GM18870 (cell line): ENCODE results near the gene POLR2H.
A peak's percentile ranks its signal among the peaks of the same experiment; 100 is the strongest.

Experiments used
- ATAC-seq: cut with Tn5 transposase; IDR thresholded peaks from one replicate; pipeline ENCODE4 v1.9.1; 2021; ENCODE audit warnings: moderate library complexity; ENCODE audit not compliant: unreplicated experiment

The POLR2H gene

DNA sequence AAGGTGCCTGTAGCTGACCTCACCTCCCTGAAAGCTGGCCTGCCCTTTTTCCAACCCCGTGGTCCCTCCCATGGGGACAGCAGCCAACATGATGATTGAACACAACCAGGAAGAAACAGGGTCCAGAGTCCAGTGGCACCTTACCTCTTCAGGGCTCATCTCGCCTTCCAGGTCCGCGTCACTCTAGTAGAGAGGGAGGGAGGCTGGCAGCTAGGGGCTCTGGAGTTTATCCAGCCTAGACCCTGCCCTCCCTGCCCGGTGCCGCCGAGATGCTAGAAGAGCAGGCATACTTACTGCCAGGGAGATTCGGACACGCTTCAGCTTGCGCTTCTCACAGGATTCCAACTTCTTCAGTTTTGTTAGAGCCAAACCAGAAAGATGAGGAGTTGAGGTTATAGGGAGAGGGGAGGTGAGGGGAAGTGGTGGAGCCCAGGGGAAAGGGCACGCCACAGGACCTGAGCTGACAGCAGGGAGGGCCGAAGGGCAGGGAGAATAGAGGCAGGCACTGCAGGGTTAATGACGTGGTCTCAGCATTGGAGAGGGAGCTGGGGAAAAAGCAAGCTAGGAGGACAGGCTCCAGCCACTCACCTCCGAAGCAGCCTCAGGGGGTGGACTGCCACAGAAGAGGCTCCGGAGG is 9.2 kb upstream of the POLR2H start:
- no peak for ATAC-seq

DNA sequence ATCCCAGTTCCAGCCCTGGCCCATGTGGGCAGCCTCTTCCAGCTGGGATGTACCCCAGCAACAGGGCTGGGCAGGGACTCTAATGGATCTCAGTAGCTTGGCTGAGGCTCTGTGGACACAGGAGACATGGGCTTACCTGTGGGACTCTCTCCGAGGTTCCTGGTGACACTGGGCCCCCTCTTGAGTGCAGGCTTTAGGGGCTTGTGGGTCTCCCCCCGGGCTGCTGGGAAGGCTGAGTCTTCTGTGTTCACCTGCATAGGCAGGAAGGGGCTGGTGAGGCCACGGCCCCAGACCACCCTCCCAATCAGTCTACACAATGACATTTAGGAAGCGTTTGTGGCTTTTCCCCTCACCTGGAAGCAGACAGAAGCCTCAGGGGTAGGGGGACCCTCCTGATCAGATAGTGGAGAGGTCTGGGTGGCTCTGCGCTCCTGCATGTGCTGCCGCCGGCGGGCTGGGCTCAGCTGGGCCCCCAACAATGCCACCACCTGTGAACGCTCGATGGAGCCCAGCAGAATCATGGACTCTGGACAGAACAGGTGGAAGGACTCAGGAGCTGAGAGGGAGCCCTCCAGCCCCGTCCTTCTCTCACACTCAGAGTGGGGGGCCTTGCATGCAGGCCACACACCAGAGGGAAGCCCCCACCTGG is 8.5 kb upstream of the POLR2H start:
- ATAC-seq: no peak

DNA sequence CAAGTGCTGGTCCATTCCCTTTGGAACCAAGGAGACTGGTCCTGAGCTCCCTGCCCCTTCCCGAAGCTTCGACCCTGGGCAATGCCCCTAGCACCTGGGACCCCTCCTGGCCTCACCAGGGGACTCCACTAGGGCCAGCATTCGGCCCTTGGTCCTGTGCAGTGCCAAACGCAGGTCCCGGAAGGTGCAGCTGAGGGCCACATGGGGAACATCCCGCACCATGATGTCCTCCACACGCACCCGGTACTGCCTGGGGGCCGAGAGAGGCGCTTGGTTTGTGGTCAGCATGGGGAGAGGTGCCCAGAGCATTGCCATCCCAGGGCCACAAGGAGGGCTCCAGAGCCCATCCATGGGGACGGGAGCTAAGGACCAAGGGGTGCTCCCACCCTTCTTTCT is 8.0 kb upstream of the POLR2H start:
- no peak for ATAC-seq

DNA sequence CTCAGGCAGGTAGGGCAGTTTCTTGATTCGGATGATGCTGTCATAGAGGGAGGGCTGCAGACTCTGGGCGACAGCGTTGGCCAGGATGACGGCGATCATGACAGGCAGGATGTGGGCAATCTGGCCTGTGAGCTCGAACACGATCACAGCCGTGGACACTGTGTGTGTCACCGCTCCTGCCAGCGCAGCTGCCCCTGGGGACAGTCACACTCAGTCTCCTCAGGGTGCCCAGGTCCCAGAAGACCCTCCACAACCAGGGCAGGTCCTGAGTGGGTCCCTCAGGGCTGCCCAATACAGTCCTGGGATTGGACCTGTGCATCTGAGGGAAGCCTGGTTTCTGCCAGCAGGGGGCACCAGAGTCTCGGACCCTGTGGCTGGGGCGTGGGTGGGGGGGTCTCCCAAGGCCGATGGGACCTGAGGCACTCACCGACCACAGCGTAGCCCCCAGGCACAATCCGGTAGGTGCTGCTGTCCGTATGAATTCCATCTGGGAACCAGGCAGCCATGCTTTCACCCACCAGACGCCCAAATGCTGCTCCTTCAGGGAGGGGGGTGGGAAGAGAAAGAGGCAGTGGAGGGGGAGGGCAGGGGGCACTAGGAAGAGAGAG is 7.3 kb upstream of the POLR2H start:
- no peak for ATAC-seq

DNA sequence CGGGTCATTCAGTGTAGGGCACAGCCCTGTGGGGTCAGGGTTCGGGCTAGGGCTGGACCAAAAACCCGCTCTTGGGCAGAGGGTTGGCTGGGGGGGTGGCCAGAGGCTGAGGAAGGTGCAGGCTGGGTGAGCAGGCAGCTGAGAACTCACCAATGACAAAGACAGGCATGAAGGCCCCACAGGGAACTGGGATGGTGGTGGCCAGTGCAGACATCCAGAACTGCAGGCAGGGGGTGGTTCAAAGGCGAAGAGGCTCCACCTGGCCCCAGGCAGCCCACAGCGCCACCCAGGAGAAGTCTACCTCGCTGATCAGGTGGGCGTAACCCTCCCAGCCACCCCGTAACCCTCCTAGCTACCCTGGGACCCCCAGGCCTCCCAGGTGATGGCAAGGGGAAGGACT is 6.8 kb upstream of the POLR2H start:
- ATAC-seq: no peak

DNA sequence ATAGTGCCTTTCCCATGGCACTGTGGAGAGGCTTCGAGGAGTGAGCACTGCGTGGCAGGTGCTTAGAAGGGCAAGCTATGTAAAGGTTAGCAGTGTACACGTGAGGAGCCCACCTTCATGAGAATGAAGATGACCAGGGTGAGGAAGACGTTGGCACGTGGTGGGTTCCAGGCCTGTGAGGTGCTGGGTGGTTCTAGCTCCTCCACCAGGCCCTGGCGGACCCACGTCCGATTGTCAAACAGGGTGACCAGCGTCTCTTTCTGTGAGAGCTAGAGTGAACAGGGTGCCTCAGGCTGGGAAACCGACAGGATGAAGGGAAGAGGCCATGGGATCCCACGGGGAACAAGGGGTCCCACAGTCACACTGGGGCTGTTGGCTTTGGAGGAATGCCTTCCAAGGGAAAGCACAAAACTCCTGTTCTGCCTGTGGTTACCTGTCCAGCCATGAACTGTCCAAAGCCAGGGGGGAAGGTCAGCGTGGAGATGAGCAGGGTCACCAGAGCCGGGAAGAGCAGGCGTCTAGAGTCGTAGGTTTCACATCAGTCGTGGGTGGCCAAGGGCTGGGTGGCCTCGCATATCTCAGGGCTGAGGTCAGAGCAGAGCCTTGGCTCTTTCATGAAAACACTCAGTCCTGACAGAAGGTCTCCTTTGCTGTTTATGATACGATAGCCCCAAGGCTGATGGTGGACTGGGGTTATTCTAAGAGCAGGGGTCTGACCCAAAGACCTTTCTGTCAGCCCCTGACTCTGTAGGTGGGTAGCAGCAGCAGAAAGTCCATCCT is 6.1 kb upstream of the POLR2H start:
- ATAC-seq: no peak

DNA sequence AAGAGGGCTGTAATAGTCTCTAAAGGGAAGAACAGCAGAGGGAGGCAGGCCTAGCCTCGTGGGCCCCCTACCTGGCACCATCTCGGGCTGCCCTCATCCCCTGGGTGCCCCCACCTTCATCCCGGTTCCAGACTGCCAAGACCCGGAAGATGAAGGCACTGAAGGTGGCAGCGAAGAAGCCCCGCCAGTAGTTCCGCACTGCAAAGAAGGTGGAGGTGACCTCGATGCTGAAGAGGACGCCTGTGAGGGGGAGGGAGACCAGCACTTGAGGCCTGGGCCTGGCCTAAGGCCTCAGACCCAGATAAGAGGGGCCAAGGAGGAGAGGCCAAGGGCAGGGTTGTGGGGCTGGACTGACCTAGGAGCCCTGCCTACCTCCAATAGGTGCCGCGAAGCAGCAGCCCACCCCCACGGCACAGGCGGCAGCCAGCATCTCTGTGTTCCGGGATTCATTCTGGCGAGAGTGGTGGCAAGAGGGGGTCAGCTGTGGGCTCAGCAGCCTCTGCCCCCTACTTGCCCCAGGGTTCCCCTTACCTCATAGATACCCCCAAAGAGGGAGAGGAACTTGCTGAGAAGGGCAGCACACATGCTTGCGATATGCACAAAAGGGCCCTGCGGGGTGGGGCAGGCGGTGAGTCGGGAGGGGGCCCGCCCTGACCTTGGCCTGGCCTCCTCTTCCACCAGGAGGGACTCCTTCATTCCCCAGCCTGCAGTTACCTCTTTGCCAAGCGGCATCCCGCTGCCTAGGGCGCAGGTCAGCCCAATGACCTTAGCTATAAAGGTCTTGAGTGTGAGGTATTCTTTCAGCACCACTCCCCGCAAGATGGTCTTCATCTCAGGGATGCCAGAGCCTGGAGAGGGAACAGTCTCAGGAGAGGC is 4.0 kb upstream of the POLR2H start:
- ATAC-seq: no peak

DNA sequence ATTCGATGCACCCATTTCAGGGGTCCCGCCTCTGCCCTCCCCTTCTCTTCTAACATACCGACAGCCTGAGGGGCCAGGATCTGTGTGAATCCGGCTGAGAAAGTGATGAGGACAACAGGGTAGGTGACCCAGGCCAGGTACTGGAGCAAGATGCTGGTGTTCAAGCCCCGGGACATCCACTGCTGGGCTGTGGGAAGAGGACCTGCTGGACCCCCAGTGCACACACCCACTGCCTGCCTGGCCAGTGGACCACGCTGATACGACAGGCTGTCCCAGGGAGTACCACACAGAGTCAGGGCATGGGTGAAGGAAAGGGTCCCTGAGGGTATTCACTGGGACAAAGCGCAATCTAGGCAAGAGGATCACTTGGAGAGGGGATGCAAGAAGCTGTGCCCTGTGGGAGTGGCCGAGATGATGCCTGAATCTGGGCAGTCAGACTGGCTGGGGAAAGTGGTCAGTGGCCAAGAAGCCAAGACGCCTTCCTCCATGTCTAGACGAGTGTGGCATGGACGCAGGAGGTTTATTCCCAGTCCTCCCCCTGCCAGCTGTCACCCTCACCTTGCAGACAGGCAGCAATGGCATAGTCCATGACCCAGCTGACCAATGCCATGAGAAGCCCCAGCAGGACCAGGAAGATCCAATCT is 3.3 kb upstream of the POLR2H start:
- ATAC-seq: no peak

DNA sequence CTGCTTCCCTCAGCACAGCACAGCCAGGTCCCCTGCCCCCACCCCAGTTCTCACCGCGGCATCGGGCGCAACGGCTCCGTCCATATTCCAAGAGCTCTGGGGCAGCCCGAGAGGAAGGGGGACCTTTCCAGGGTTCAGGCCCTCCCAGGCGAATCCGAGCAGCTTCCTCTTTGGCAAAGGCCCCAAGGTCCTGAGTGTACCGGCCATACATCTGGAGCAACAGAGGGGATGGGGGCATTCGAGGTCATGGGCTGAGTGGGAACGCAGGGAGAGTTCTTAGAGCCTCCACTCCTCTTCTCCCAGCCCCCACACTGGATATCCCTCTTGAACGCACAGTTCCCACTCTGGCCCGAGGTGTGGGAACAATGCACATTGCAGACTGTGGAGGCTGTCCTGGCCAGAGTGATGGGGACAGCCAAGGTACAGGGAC is 2.6 kb upstream of the POLR2H start:
- ATAC-seq: no peak

DNA sequence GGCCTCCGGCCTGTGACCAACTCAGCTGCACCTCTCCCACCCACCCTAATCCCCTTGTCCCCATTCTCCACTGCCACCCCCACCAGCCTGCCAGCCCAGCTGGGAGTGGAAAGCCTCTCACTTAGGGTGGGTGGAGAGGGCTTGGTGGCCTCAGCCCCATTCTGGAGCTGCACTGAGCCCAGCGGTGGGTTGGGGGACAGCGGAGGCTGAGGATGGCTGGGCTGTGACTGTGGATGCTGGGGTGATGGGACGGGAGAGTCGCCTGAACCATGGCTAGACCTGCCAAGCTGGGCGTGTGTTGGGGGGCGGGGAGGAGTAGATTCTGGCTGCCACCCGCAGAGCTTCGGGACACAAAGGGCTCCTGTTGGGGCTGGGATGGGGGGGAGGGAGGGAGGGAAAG is 1.9 kb upstream of the POLR2H start:
- no peak for ATAC-seq

DNA sequence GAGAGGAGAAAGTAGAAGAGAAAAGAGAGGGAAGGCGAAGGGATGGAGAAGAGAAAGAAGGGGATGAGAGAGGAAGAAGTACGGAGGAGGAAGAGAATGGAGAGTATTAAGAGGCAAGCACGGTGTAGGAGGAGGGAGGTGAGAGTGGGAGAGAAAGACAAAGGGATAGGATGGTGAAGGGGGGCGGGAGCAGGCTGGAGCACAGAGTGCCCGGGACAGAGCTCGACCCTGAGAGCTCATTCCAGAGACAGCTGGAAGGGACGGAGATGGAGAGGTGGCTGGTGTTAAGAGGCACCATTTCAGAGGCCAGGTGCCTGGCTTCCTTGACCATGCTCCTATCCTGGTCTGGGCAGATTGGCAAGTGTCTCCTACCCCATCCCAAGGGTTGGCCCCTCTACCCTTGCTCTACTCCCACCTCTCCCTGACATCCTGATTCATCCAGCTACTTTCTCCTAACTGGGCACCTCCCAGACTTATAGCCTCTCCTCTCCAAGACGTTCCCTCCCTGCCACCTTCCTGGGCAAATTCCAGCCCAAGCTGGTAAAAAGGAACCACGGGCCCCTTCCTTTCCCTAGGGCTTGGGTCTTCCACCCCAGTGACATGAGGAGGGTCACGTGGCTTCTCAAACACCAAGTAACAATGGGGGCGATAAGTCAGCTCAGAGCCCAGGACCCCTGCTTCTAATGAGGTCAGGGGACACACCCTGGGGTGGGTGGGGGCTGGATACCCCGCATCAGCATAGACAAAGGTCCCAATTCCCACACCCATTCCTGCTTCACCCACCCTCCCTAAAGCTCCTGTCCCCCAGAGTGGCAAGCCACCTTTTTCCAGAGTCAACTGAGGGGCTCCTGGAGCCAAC is 1.2 kb upstream of the POLR2H start:
- no peak for ATAC-seq

DNA sequence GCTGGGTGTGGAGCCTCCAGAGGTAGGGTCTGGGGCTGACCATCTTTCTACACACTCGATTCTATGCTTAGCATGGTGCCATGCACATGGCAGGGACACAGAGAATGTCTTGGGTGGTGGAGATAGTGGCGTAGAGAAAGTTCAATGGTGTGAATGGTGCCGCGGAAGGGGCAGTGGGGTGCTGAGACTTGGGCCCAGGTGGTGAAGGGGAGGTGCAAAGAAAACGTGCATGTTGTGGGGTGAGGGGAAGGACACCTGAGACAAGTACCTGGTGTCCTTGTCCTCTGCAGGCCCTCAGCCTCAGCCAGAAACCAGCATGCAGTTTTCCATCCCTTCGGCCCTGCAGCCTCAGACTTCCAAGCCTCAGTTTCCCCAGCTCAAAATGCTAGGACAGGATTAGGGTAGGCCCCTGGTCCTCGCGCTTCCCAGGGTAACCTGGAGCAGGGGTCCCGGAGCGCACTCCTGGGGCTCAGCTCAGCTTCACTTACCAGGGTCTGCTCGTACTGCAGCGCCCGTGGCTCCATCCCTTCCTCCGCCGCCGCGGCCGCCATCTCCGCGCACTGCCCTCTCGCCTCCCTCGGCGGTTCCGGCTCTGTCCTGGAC is 480 bp upstream of the POLR2H start:
- ATAC-seq: no peak

DNA sequence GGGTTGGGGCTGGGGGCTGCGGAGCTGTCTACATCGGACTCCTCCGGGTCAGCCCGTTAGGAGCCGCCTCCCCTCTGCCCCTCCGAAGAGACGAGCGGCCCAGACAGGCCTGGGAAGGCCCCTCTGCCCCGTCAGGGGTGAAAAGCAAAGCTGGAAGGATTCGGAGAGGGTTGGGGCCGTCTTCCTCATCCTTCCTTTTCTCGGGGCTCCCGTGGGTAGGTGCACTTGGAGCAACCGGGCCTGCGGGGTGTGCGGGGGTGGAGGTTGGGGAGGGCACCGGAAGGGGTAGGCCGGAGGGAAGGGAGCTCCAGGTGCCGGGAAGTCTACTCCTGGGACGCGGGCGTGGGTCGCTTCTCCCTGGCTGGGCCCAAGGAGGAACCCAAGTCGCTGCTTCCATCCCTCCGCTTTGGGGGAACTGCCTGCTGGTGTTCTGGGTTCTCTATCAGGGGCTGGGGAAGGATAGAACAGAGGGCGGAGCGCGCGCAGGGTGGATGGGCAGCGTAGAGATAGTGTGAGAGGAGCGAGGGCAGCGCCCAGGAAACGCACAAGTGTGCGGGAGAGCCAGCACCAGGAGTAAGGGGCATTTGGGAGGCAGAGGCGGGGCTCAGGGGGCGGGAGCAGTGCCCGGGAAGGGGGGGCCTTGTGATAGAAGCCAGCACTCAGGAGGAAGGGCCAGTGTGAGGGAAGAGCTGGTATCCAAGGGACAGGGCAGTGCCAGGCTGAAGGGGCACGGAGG is 590 bp downstream of the POLR2H start:
- no peak for ATAC-seq

DNA sequence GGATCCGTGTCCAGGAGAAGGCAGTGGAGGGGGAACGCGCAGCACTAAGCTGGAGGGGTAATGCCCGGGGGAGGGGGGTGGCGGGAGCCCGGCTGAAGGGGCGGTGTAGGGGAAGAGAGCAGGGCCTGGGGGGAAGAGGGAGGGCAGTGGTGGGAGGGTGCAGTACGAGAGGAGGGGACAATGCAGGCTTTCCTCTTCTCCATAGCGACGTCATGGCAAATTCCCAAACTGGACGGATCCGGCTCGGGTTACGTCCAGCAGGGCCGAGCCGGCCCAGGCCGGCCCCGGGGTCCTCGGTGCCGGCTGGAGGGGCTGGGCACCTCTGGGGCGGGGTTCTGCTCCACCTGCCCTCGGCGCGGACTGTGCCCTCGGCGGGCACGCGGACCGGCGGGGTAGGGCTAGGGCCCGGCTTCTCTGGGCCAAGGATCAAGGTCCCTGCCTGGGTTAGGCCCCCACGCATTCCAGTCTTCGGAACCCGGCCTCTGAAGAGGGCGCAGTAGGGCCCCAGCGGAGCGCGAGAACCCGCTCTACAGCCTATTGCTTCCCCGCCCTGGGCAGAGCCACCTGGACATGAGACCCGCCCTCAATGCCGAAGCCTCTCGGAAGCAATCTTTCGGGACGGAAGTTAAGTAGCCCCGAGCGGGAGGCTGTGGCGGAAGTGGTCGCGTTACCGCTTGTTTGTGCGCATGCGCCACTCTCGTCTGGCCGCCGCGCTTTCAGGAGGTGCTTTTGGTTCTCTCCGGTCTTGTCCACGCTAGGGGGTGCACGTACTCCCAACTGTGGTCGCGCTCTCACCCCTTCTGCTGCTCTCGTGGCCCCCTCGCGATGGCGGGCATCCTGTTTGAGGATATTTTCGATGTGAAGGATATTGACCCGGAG is 1.4 kb downstream of the POLR2H start:
- ATAC-seq: peak; percentile 88

DNA sequence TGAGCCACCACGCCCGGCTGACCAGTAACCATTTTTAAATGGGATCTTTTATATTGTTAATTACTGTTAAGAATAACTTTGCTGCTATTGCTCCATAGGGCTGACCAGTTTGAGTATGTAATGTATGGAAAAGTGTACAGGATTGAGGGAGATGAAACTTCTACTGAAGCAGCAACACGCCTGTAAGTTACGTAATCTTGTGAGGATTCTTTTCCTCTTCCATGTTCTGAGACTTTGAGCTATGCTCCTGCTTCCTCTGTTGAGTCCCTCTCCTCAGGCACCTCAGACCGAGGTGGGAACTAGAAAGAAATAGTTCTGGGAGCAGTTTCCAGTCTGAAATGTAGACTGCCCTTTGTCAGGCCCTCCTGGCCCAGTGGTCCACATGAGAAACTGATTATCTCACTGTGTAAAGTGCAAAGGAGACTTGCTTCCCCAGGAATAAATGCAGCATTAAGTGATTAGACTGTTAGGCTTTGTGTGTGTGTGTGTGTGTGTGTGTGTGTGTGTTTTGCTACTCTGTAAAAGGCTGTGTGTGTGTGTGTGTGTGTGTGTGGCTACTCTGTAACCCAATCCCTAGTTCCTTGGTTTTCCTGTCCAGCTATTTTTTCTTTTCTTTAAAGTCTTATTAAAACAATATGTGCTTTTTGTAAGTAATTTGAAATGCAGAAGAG is 5.2 kb downstream of the POLR2H start:
- no peak for ATAC-seq

DNA sequence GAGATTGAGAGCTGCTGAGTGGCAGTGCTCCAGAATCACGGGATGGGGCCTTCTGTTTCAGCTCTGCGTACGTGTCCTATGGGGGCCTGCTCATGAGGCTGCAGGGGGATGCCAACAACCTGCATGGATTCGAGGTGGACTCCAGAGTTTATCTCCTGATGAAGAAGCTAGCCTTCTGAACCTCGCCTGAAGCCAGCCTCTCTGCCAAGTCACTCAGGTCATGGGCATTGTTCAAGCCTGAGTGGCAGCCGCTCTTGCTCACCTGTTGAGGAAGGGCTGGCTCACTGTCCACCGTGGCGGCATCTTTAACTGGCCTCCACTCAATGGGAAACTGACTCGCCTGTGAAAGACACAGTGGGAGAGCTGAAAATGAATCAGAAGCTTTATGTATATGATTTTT is 6.6 kb downstream of the POLR2H start:
- no peak for ATAC-seq
